A549 (cell line): Measurements from ENCODE around the gene C19orf25. TPM values are rescaled to one million over a fixed set of nuclear protein-coding genes. Genes with fewer than 3 reads are reported as not detected.
A peak's percentile ranks its signal among the peaks of the same experiment; 100 is the strongest.

Source experiments
- ATAC-seq, 2 experiments: fragments of 200-7000 bp in 1 of 2; fragments of >200 bp in 1 of 2; cut with Nextera tagmentation in 1 of 2; cut with Tn5 transposase in 1 of 2; 3 replicates each; pipeline versions ENCODE4 v1.8.0 to v1.9.1; 2018 to 2020; ENCODE audit warnings: mild to moderate bottlenecking in 1 of 2, moderate library complexity in 1 of 2
- CTCF ChIA-PET: fragments of 300-600 bp; sonication (Branson Sonifier 250); formaldehyde crosslinking; extraction: SDS; loops from one replicate; lab custom pipeline; 2021; ENCODE audit warnings: antibody characterized with exemption, inconsistent platforms; lab: Yijun Ruan, JAX
- POLR2A ChIA-PET: fragments of 350-600 bp; formaldehyde crosslinking; extraction: SDS; loops from one replicate; lab custom pipeline; 2021; ENCODE audit warnings: antibody characterized with exemption, inconsistent platforms; lab: Yijun Ruan, JAX
- DNase-seq, 2 experiments: peaks; one replicate each; pipeline versions ENCODE4 v3.0.0 to v3.0.0-alpha.2; 2011 to 2016; ENCODE audit warnings: low read depth in 1 of 2, low spot score in 1 of 2
- FAIRE-seq: peaks from 2 replicates; lab custom pipeline; 2011; peaks lifted over from hg19 to GRCh38; lab: Jason Lieb, UNC
- H3K27ac ChIP-seq, 2 experiments: fragments of >200 bp; sonication (Bioruptor Twin); formaldehyde crosslinking; 3 replicates each; pipeline ENCODE4 v1.5.1; 2016 to 2017
- H3K4me1 ChIP-seq: fragments of >200 bp; sonication (Bioruptor Twin); formaldehyde crosslinking; 3 replicates; pipeline ENCODE4 v1.6.1; 2016
- H3K4me2 ChIP-seq: fragments of >200 bp; sonication (Bioruptor Twin); formaldehyde crosslinking; 3 replicates; pipeline ENCODE4 v1.6.1; 2016
- H3K4me3 ChIP-seq: fragments of >200 bp; sonication (Bioruptor Twin); formaldehyde crosslinking; 3 replicates; pipeline ENCODE4 v1.5.1; 2016
- H3K9me3 ChIP-seq: fragments of >200 bp; sonication (Bioruptor Twin); formaldehyde crosslinking; 3 replicates; pipeline ENCODE4 v1.6.1; 2016
- BHLHE40 ChIP-seq: IDR thresholded peaks from 2 replicates; pipeline ENCODE4 v1.6.1; 2012; ENCODE audit warnings: low read depth, low read length, inconsistent platforms
- CBX8 ChIP-seq: fragments of 200-600 bp; sonication (generic); IDR thresholded peaks from 2 replicates; pipeline ENCODE4 v1.6.1; 2016
- CEBPB ChIP-seq, 2 experiments: fragments of >200 bp in 1 of 2; sonication (Bioruptor Twin) in 1 of 2; formaldehyde crosslinking in 1 of 2; IDR thresholded peaks; 2 replicates each; pipeline ENCODE4 v1.6.1; 2012 to 2016
- CHD2 ChIP-seq: fragments of 150-350 bp; IDR thresholded peaks from 2 replicates; pipeline ENCODE4 v1.6.1; 2014; ENCODE audit warnings: low read length; ENCODE audit not compliant: partially characterized antibody
- EHF ChIP-seq: fragments of 250-450 bp; sonication (Bioruptor Pico); IDR thresholded peaks from 2 replicates; pipeline ENCODE4 v1.5.0; 2020; ENCODE audit warnings: mild to moderate bottlenecking
- EHMT2 ChIP-seq: fragments of 200-600 bp; sonication (generic); IDR thresholded peaks from 2 replicates; pipeline ENCODE4 v1.6.1; 2016; ENCODE audit warnings: antibody characterized with exemption, low read depth, mild to moderate bottlenecking, moderate library complexity
- FOSB ChIP-seq: fragments of 250-450 bp; sonication (Bioruptor Pico); IDR thresholded peaks from 2 replicates; pipeline ENCODE4 v1.5.0; 2020; ENCODE audit warnings: mild to moderate bottlenecking, moderate library complexity
- FOXS1 ChIP-seq: fragments of 250-450 bp; sonication (Bioruptor Pico); IDR thresholded peaks from 2 replicates; pipeline ENCODE4 v1.5.0; 2020; ENCODE audit warnings: mild to moderate bottlenecking, moderate library complexity
- GATA3 ChIP-seq: IDR thresholded peaks from 2 replicates; pipeline ENCODE4 v1.6.1; 2012; ENCODE audit warnings: borderline replicate concordance
- HDAC2 ChIP-seq: fragments of 200-600 bp; sonication (generic); IDR thresholded peaks from 2 replicates; pipeline ENCODE4 v1.6.1; 2016
- HES2 ChIP-seq: fragments of >200 bp; sonication (Bioruptor Twin); formaldehyde crosslinking; IDR thresholded peaks from 2 replicates; pipeline ENCODE4 v1.6.1; 2016
- HEYL ChIP-seq: fragments of 250-450 bp; sonication (Bioruptor Pico); IDR thresholded peaks from 2 replicates; pipeline ENCODE4 v1.8.0; 2021; ENCODE audit warnings: mild to moderate bottlenecking, moderate library complexity
- HMGXB4 ChIP-seq: fragments of 250-450 bp; sonication (Bioruptor Pico); IDR thresholded peaks from 2 replicates; pipeline ENCODE4 v1.5.0; 2021; ENCODE audit warnings: mild to moderate bottlenecking, moderate library complexity, borderline replicate concordance
- HOXA7 ChIP-seq: fragments of 250-450 bp; sonication (Bioruptor Pico); IDR thresholded peaks from 2 replicates; pipeline ENCODE4 v1.5.0; 2020; ENCODE audit warnings: mild to moderate bottlenecking, moderate library complexity
- HOXB13 ChIP-seq: fragments of 250-450 bp; sonication (Bioruptor Pico); IDR thresholded peaks from 2 replicates; pipeline ENCODE4 v1.5.0; 2020; ENCODE audit warnings: low read depth, mild to moderate bottlenecking, moderate library complexity
- JUNB ChIP-seq: fragments of >200 bp; sonication (Bioruptor Twin); formaldehyde crosslinking; IDR thresholded peaks from 2 replicates; pipeline ENCODE4 v1.6.1; 2016
- KDM1A ChIP-seq: fragments of 200-600 bp; sonication (generic); IDR thresholded peaks from 2 replicates; pipeline ENCODE4 v1.6.1; 2016; ENCODE audit warnings: low read depth, mild to moderate bottlenecking
- KDM5A ChIP-seq: fragments of 200-600 bp; sonication (generic); IDR thresholded peaks from 2 replicates; pipeline ENCODE4 v1.6.1; 2016; ENCODE audit warnings: antibody characterized with exemption, mild to moderate bottlenecking
- MAX ChIP-seq: IDR thresholded peaks from 2 replicates; pipeline ENCODE4 v1.6.1; 2012
- MAZ ChIP-seq: fragments of 150-350 bp; IDR thresholded peaks from 2 replicates; pipeline ENCODE4 v1.6.1; 2014; ENCODE audit warnings: antibody characterized with exemption, low read depth, low read length, borderline replicate concordance
- NFE2L2 ChIP-seq: fragments of 150-350 bp; conservative IDR thresholded peaks from 2 replicates; pipeline ENCODE4 v1.6.1; 2014; ENCODE audit warnings: low read length
- PHF8 ChIP-seq: fragments of 200-600 bp; sonication (generic); IDR thresholded peaks from 2 replicates; pipeline ENCODE4 v1.6.1; 2016; ENCODE audit warnings: low read depth, mild to moderate bottlenecking, antibody characterized with exemption, moderate library complexity, borderline replicate concordance
- POLR2A ChIP-seq: IDR thresholded peaks from 2 replicates; pipeline ENCODE4 v1.6.1; 2012; ENCODE audit warnings: mild to moderate bottlenecking, low read length
- POLR2AphosphoS2 ChIP-seq: conservative IDR thresholded peaks from 2 replicates; pipeline ENCODE4 v1.6.1; 2012; ENCODE audit warnings: low read length, improper control_type of control experiment, inconsistent platforms
- RAD21 ChIP-seq, 2 experiments: fragments of >200 bp in 1 of 2; sonication (Bioruptor Twin) in 1 of 2; formaldehyde crosslinking in 1 of 2; IDR thresholded peaks in 1 of 2; conservative IDR thresholded peaks in 1 of 2; 2 replicates in 1 of 2; 3 replicates in 1 of 2; pipeline ENCODE4 v1.6.1; 2012 to 2018; ENCODE audit warnings: inconsistent platforms in 1 of 2
- RCOR1 ChIP-seq: fragments of 150-350 bp; IDR thresholded peaks from 2 replicates; pipeline ENCODE4 v1.6.1; 2014; ENCODE audit warnings: antibody characterized with exemption, low read length, low read depth
- RFX5 ChIP-seq: fragments of 450-650 bp; IDR thresholded peaks from 2 replicates; pipeline ENCODE4 v1.7.1; 2014; ENCODE audit warnings: antibody characterized with exemption, mild to moderate bottlenecking, moderate library complexity
- RNF2 ChIP-seq: fragments of 200-600 bp; sonication (generic); IDR thresholded peaks from 2 replicates; pipeline ENCODE4 v1.6.1; 2016; ENCODE audit warnings: low read depth, mild to moderate bottlenecking, antibody characterized with exemption, moderate library complexity, borderline replicate concordance
- SMC3 ChIP-seq: fragments of >200 bp; sonication (Bioruptor Twin); formaldehyde crosslinking; IDR thresholded peaks from 3 replicates; pipeline ENCODE4 v1.6.1; 2018; ENCODE audit warnings: inconsistent platforms
- TFCP2L1 ChIP-seq: fragments of 250-450 bp; sonication (Bioruptor Pico); IDR thresholded peaks from 2 replicates; pipeline ENCODE4 v1.5.0; 2021; ENCODE audit warnings: mild to moderate bottlenecking
- USF2 ChIP-seq: fragments of 450-650 bp; IDR thresholded peaks from 2 replicates; pipeline ENCODE4 v1.6.1; 2014; ENCODE audit warnings: antibody characterized with exemption
- ZC3H11A ChIP-seq: fragments of 450-650 bp; IDR thresholded peaks from 2 replicates; pipeline ENCODE4 v1.6.1; 2014; ENCODE audit warnings: antibody characterized with exemption, mild to moderate bottlenecking
- ZFP36 ChIP-seq: fragments of 450-650 bp; IDR thresholded peaks from 2 replicates; pipeline ENCODE4 v1.6.1; 2014; ENCODE audit warnings: borderline replicate concordance; ENCODE audit not compliant: partially characterized antibody
- WGBS: methylation state at CpG from one replicate; pipeline ENCODE4 v1.1.6; 2017; ENCODE audit errors: missing lambda C conversion rate; 5-methylcytosine and 5-hydroxymethylcytosine counted together
- polyA plus RNA-seq, 4 experiments: library from polyadenylated mRNA; depleted of rRNA in 3 of 4; stranded (reverse); fragments of >200 nt; fragmentation: RNase III in 1 of 4; extraction: RNeasy Plus Mini Kit Qiagen cat#74134 plus additional on column Dnase treatment in 1 of 4; gene quantifications; 2 replicates in 3 of 4; 3 replicates in 1 of 4; pipeline ENCODE4 v1.2.3, GENCODE V29; 2011 to 2017

Gene C19orf25
- polyA plus RNA-seq, 2 of the 4 experiments (the other 2 are of a cell fraction), result 8.2 to 20.7 TPM

GRCh38 chr19:1505012-1505411 is 26.0 kb upstream of the C19orf25 start:
- ATAC-seq (no peak), DNase-seq (no peak), FAIRE-seq (no peak)
- 65% methylated on average over 8 of the region's 8 CpGs for WGBS
- H3K4me2 ChIP-seq, result no peak overlapping the region
- peaks cover 16% of the 10 kb centered on the region; the same call in 2 of the 3 replicates for H3K4me1 ChIP-seq
- CTCF ChIA-PET, result interaction anchor here (2.1 kb wide), 1 partner anchor 27 kb away, joined by 6 read pairs; no protein-coding TSS in a partner anchor
- H3K9me3 ChIP-seq, result no peaks in the 10 kb centered on the region
- no peak overlapping the region for H3K4me3 ChIP-seq
- POLR2A ChIA-PET, result no interaction called here
- TF ChIP-seq RAD21 (conservative IDR thresholded peaks at IDR 0.05 in 1 of 2, IDR thresholded peaks at IDR 0.05 in 1 of 2), result no peak
- TF ChIP-seq GATA3, result no peak
- TF ChIP-seq EHF, result no peak
- TF ChIP-seq HDAC2, result no peak
- TF ChIP-seq HES2, result no peak
- TF ChIP-seq NFE2L2, result no peak
- TF ChIP-seq POLR2A, result no peak
- TF ChIP-seq ZFP36, result no peak
- TF ChIP-seq KDM5A, result no peak
- TF ChIP-seq HOXB13 (CRISPR knock-in tag), result no peak
- TF ChIP-seq FOXS1 (CRISPR knock-in tag), result no peak
- TF ChIP-seq MAX, result no peak
- no peak for TF ChIP-seq MAZ
- TF ChIP-seq HMGXB4 (CRISPR knock-in tag), result no peak
- no peak for TF ChIP-seq RCOR1
- no peak for TF ChIP-seq EHMT2
- no peak for TF ChIP-seq TFCP2L1
- H3K27ac ChIP-seq, result no peak overlapping the region

GRCh38 chr19:1503925-1504773 is 25.1 kb upstream of the C19orf25 start:
- peak overlapping the region; percentile 89; the same call in 2 of the 3 replicates for H3K4me2 ChIP-seq
- 69% methylated on average over 17 of the region's 23 CpGs for WGBS
- no peak for FAIRE-seq
- no peak overlapping the region for H3K4me3 ChIP-seq
- H3K9me3 ChIP-seq, result no peaks in the 10 kb centered on the region
- ChIA-PET CTCF (interaction anchor here (0.6 to 2.1 kb wide), 6 partner anchors 10 to 321 kb away, joined by 3 to 7 read pairs (median 4); no protein-coding TSS in a partner anchor), POLR2A (no interaction called here)
- ATAC-seq, result no peak
- no peak for DNase-seq
- TF ChIP-seq SMC3, result no peak
- no peak for TF ChIP-seq RNF2
- TF ChIP-seq CHD2, result no peak
- no peak for TF ChIP-seq POLR2AphosphoS2
- no peak for TF ChIP-seq ZC3H11A
- no peak for TF ChIP-seq PHF8
- TF ChIP-seq KDM5A, result no peak
- no peak for TF ChIP-seq USF2
- no peak for TF ChIP-seq FOSB
- no peak for TF ChIP-seq RFX5
- TF ChIP-seq BHLHE40, result no peak
- TF ChIP-seq KDM1A, result no peak
- no peak for TF ChIP-seq RAD21 (conservative IDR thresholded peaks at IDR 0.05 in 1 of 2, IDR thresholded peaks at IDR 0.05 in 1 of 2)
- no peak for TF ChIP-seq HEYL
- no peak for TF ChIP-seq HOXA7
- TF ChIP-seq JUNB, result no peak
- no peak for TF ChIP-seq CEBPB (IDR thresholded peaks at IDR 0.05)
- no peak for TF ChIP-seq CBX8
- no peak for TF ChIP-seq RCOR1
- TF ChIP-seq, all 56 proteins: peak for 0
- H3K27ac ChIP-seq, result peak overlapping the region in 1 of 2 experiments; percentile 84; a peak in 1 of 6 replicates
- peaks cover 16% of the 10 kb centered on the region; the same call in 2 of the 3 replicates for H3K4me1 ChIP-seq
